ENCODE data around the gene HSD17B2. TPM values are rescaled to one million over a fixed set of nuclear protein-coding genes. Genes with fewer than 3 reads are reported as not detected.
A peak's percentile ranks its signal among the peaks of the same experiment; 100 is the strongest.

HSD17B2 gene
- total RNA-seq, 1 experiment from 2014 or later, result not detected

GRCh38 chr16:82044585-82044911 lies 9.5 kb downstream of the HSD17B2 start:
- Histone ChIP-seq H3K4me1 (ENCODE audit: control insufficient read depth in 1 of 2, insufficient read depth in 2 of 2, low read length in 2 of 2) (peaks cover 0 to 5% of the 10 kb centered on the region in 2 experiments; a peak in 1 of 4 replicates), H3K36me3 (ENCODE audit: control insufficient read depth in 1 of 2, insufficient read depth in 2 of 2, low read length in 2 of 2) (no peaks in the 10 kb centered on the region), H3K9me3 (ENCODE audit: control insufficient read depth in 1 of 2, insufficient read depth in 1 of 2, low read depth in 1 of 2, low read length in 2 of 2) (no peaks in the 10 kb centered on the region), H3K9ac (ENCODE audit: low read length) (no peak overlapping the region), H3K4me3 (replicated peaks in 1 of 2; ENCODE audit: low read depth in 1 of 2, low read length in 2 of 2) (no peak overlapping the region), H2AFZ (ENCODE audit: low read depth, low read length, poor library complexity, severe bottlenecking) (no peak overlapping the region), H3K27me3 (ENCODE audit: insufficient read depth, low read length) (peaks cover 57% of the 10 kb centered on the region), H3K9me2 (ENCODE audit: insufficient read depth) (no peaks in the 10 kb centered on the region), H3K27ac (ENCODE audit: low read depth, low read length) (no peak overlapping the region), H4K20me1 (ENCODE audit: insufficient read depth) (no peaks in the 10 kb centered on the region), H3K4me2 (ENCODE audit: low read length) (no peak overlapping the region), H3K79me2 (ENCODE audit: insufficient read depth, low read length) (no peaks in the 10 kb centered on the region)
- peak; percentile 80 for ATAC-seq
- RAD21 ChIA-PET (ENCODE audit: low non-redundant PET in 1 of 2, low total read pairs in 2 of 2, uncharacterized antibody in 2 of 2, unreplicated experiment in 2 of 2), result no interaction called here
- BruUV-seq (replicated peaks), result no TSS peak
- CTCF ChIA-PET, result interaction anchor here (1.6 kb wide), 1 partner anchor 48 kb away, joined by 5 read pairs; no protein-coding TSS in a partner anchor
- POLR2A ChIA-PET, result no interaction called here
- DNase-seq (ENCODE audit: low read depth, low spot score), result no peak
- intact Hi-C loops (cut with micrococcal nuclease), result no loop called here
- TF ChIP-seq POLR2A (IDR thresholded peaks at IDR 0.05; ENCODE audit: borderline replicate concordance, extremely low read depth, insufficient read depth, insufficient read length), result no peak
- no peak for TF ChIP-seq REST (IDR thresholded peaks at IDR 0.05; ENCODE audit: low read depth)
- no peak for TF ChIP-seq ZNF274 (IDR thresholded peaks at IDR 0.05; ENCODE audit: low read depth, low read length)
- no peak for TF ChIP-seq TCF7L2 (IDR thresholded peaks at IDR 0.05; ENCODE audit: borderline replicate concordance, extremely low read depth, insufficient read depth, insufficient read length)
- no peak for TF ChIP-seq ATF3 (IDR thresholded peaks at IDR 0.05)
- TF ChIP-seq ZBTB33 (IDR thresholded peaks at IDR 0.05; ENCODE audit: extremely low read depth, insufficient replicate concordance, low read length), result no peak
- no peak for TF ChIP-seq YY1 (IDR thresholded peaks at IDR 0.05; ENCODE audit: extremely low read depth, insufficient replicate concordance, low read depth, low read length)
- TF ChIP-seq POLR2AphosphoS5 (IDR thresholded peaks at IDR 0.05; ENCODE audit: low read depth, low read length), result no peak
- TF ChIP-seq CBX3 (IDR thresholded peaks at IDR 0.05; ENCODE audit: low read depth), result no peak
- TF ChIP-seq RAD21 (IDR thresholded peaks at IDR 0.05; ENCODE audit: low read depth), result no peak
- no peak for TF ChIP-seq EZH2phosphoT487 (IDR thresholded peaks at IDR 0.05; ENCODE audit: borderline replicate concordance)
- no peak for TF ChIP-seq ZFX (IDR thresholded peaks at IDR 0.05)
- TF ChIP-seq FOSL1 (IDR thresholded peaks at IDR 0.05; ENCODE audit: low read depth), result no peak
